IPS DF 4.7 (cell line): ENCODE measurements around the gene KCNQ1.

Source experiments
- DNase-seq: peaks from one replicate; pipeline ENCODE4 v3.0.0-alpha.2; 2013; ENCODE audit warnings: low spot score; ENCODE audit errors: extremely low read depth

Gene KCNQ1

GRCh38 chr11:2579315-2580060 lies 134.7 kb downstream of the KCNQ1 start:
- DNase-seq, result no peak

GRCh38 chr11:2580061-2580421 lies 135.2 kb downstream of the KCNQ1 start:
- DNase-seq, result no peak

GRCh38 chr11:2580571-2581001 lies 135.8 kb downstream of the KCNQ1 start:
- DNase-seq, result no peak

GRCh38 chr11:2581151-2581930 lies 136.5 kb downstream of the KCNQ1 start:
- no peak for DNase-seq

- no peak for DNase-seq
Measured at GRCh38 chr11:2581931-2582350, 137.1 kb downstream of the KCNQ1 start.

GRCh38 chr11:2582351-2582945 lies 137.6 kb downstream of the KCNQ1 start:
- no peak for DNase-seq

- DNase-seq, result no peak
Measured at GRCh38 chr11:2582946-2583604, 138.3 kb downstream of the KCNQ1 start.

GRCh38 chr11:2583605-2583958 lies 138.8 kb downstream of the KCNQ1 start:
- no peak for DNase-seq

- DNase-seq, result no peak
Measured at GRCh38 chr11:2584434-2584811, 139.6 kb downstream of the KCNQ1 start.

- DNase-seq, result no peak
Measured at GRCh38 chr11:2584812-2585565, 140.2 kb downstream of the KCNQ1 start.

- DNase-seq, result no peak
Measured at GRCh38 chr11:2585566-2586086, 140.8 kb downstream of the KCNQ1 start.

GRCh38 chr11:2586087-2586792 lies 141.4 kb downstream of the KCNQ1 start:
- no peak for DNase-seq

- DNase-seq, result no peak
Measured at GRCh38 chr11:2586793-2587131, 142.0 kb downstream of the KCNQ1 start.

- no peak for DNase-seq
Measured at GRCh38 chr11:2587132-2587930, 142.5 kb downstream of the KCNQ1 start.

GRCh38 chr11:2587976-2588748 lies 143.4 kb downstream of the KCNQ1 start:
- no peak for DNase-seq

GRCh38 chr11:2588809-2589537 lies 144.2 kb downstream of the KCNQ1 start:
- DNase-seq, result no peak

GRCh38 chr11:2589538-2589934 lies 144.7 kb downstream of the KCNQ1 start:
- DNase-seq, result no peak
